GM12873 (cell line): ENCODE measurements around the gene HIPK2.
A peak's percentile ranks its signal among the peaks of the same experiment; 100 is the strongest.

Experiments used
- TF ChIP-seq, protein P1 (sequence below): IDR thresholded peaks from 2 replicates; pipeline ENCODE4 v1.5.1; 2012; ENCODE audit warnings: low read depth, mild to moderate bottlenecking, moderate library complexity, low read length, control low read depth; ENCODE audit not compliant: insufficient read depth; ENCODE audit errors: missing control alignments

Gene HIPK2

DNA sequence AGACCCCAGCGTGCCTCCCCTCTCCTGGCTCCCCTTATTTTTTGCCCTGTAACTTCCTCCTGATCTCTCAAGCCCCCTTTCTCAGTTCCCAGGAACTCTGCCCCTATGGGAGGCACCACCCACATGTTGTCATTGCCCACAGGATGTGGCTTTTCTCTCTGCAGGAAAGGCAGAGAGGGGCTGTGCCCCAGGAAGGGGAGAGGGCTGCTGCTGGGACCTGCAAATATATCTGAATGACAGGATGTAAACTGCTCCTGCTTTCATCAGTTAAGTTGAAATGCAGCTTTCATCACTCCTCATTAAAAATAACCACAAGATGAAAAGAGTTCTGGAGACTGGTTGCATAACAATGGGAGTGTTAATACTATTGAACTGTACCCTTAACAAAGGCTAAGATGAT, 151.0 kb downstream of the HIPK2 start:
- TF ChIP-seq, protein P1, sequence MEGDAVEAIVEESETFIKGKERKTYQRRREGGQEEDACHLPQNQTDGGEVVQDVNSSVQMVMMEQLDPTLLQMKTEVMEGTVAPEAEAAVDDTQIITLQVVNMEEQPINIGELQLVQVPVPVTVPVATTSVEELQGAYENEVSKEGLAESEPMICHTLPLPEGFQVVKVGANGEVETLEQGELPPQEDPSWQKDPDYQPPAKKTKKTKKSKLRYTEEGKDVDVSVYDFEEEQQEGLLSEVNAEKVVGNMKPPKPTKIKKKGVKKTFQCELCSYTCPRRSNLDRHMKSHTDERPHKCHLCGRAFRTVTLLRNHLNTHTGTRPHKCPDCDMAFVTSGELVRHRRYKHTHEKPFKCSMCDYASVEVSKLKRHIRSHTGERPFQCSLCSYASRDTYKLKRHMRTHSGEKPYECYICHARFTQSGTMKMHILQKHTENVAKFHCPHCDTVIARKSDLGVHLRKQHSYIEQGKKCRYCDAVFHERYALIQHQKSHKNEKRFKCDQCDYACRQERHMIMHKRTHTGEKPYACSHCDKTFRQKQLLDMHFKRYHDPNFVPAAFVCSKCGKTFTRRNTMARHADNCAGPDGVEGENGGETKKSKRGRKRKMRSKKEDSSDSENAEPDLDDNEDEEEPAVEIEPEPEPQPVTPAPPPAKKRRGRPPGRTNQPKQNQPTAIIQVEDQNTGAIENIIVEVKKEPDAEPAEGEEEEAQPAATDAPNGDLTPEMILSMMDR: no peak

DNA sequence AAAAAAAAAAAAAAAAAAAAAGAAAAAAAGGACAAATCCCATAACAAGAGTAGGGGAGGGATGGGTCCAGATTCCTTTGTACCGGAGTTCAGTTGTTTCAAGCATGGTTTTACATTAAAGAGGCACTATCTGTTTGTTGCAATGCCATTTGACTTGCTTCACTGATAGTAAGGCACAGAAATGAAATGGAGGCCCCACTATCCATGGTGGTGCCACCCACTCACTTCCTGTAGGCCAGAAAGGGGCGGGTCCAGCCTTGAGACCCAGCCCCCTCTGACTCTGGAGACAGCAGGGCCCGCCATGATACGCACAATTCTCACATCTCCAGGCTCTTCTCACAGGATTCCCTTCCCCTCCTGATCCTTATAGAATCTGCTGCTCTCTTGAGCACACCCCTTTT, 154.3 kb downstream of the HIPK2 start:
- TF ChIP-seq, protein P1: no peak

DNA sequence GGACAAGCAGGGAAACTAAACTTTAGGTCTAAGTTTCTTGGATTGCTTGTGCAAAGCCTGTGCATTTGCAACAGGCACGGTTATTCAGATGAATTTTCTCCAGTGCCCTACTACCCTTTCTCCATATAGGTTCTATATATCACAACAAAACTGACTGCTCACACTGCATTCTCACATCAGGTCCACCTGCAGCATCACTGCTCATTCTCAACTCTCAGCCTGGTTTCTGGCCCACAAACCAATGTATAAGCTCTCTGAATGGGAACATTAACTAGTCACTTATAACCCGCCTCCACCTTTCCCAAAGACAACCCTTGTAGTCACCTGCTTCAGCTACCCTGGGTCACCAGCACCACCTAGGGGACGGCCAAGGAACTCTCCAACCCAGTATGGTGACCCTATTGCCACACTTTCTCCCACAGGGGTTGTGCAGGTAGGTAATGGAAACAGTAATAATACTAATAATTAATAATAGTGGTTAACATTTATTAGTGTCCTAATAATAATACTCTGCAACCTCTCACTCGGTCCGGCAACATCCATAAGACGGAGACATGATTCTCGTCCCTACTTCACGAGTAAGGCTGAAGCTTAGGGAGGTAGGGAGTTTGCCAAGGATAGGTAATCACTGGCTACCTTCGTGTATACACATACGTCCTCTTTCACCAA, 157.0 kb downstream of the HIPK2 start:
- TF ChIP-seq, protein P1: peak; percentile 89

DNA sequence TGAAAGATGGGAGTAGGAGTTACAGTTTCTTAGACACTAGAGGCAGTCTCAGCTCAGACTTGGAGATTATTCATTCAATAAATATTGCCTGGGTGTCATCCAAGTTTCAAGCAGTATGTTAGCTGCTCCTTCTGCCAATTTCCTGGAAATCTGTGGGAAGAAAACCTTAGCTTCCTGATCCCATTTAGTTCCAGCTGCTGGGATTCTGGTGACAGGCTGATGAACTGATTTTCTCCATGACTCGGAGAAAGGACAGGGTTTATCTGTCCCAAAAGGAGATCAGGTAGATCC, 158.5 kb downstream of the HIPK2 start:
- TF ChIP-seq, protein P1: no peak

DNA sequence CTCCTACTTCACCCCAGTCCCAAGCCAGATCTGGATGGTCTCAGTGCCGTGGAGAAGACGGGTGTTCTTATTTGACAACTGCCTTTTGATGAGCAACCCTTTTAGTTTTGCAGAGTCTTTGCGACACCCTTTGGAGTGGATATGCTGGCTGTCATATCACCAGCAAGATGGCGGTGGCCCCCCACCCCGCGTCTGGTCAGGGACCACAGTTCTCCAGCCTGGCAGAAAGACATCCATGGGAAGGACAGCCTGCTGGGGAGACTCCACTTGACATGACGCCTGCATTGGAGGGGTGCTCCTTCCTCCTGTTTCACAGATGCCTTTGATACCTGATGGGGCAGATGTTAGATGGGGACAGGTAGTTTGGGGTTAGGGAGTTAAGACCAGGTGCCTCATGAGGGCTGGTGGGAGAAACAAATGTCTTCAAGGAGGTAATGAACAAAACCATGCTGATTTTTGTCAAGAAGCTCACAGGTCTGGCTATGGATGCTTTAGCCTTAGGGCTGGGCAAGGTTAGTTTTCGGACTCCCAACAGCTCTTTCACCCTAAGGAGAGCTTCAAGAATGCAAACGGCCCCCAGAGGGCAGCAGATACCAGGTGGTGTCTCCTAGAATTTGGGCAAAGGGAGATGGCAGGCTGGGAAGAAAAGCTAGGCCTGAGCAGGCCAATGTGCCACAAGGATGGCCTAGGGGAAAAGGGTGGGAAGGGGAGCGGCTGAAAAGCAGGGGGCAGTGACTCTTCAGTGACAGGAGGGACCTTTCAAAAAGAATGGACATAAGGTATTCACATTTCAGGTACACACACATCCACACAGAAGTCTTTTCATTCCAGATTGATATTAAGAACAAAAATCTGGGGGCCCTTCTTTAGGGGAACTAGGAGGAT, 159.1 kb downstream of the HIPK2 start:
- TF ChIP-seq, protein P1: peak; percentile 59

DNA sequence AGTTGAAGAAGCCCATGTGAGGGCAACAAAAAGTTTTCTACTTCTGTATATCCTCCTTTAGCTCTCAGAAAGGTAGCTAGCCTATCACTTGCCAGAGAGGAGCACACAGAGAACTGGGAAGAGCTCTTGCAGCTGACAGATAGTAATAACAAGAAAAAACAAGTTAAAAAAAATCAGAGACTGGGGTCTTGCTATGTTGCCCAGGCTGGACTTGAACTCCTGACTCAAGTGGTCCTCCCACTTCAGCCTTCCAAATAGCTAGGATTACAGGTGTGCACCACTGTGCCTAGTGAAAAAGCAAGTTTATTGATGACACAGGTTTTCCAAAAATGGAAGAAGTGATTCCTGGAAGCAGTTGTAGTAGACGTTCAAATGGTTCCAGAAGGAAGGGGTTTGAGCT, 160.7 kb downstream of the HIPK2 start:
- TF ChIP-seq, protein P1: no peak

DNA sequence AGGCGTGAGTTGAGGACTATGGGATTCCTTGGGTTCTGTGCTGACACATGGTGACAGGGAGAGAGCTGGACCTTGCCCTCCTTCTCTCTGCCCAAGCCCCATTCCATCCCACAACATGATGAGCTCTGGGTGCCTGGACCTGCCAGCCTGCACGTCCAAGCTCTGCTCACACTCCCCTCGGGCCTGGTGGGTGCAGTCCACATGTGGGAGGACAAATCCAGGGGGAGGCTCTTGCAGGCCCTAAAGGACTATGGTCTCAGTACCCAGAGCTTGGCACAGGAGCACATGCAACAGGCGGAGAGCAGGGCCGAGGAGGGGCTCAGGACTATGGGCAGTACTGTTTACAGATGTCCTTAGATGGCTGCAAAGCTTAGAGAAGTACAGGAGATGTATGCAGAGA, 162.9 kb downstream of the HIPK2 start:
- TF ChIP-seq, protein P1: no peak
